Tibial artery (tissue), 4 donors: ENCODE results near the gene CARD9.

ENCODE experiments used
- DNase-seq, 2 donors: peaks; one replicate each; pipeline ENCODE4 v3.0.0-alpha.2; 2019
- H3K27ac ChIP-seq, 2 donors: fragments of 200-600 bp; sonication (generic) in 1 of 2; 1 replicate in 1 of 2; 2 replicates in 1 of 2; pipeline ENCODE4 v1.5.1; 2018 to 2019; ENCODE audit warnings: mild to moderate bottlenecking in 1 of 2
- H3K27me3 ChIP-seq, 2 donors: fragments of 200-600 bp; sonication (generic) in 1 of 2; one replicate each; pipeline versions ENCODE4 v1.5.1 to v1.6.0; 2016 to 2019
- H3K36me3 ChIP-seq, 3 donors: fragments of 200-600 bp; sonication (generic) in 2 of 3; one replicate each; pipeline ENCODE4 v1.5.1; 2016 to 2019; ENCODE audit warnings: mild to moderate bottlenecking in 2 of 3
- H3K4me1 ChIP-seq, 4 donors: fragments of 200-600 bp; sonication (generic) in 2 of 4; 1 replicate in 3 of 4; 2 replicates in 1 of 4; pipeline ENCODE4 v1.5.1; 2016 to 2019
- H3K4me3 ChIP-seq, 2 donors: fragments of 200-600 bp; sonication (generic) in 1 of 2; 1 replicate in 1 of 2; 2 replicates in 1 of 2; pipeline ENCODE4 v1.5.1; 2018 to 2019; ENCODE audit warnings: mild to moderate bottlenecking in 2 of 2
- H3K9me3 ChIP-seq, 3 donors: fragments of 200-600 bp; sonication (generic) in 1 of 3; one replicate each; pipeline ENCODE4 v1.5.1; 2016 to 2019
- intact Hi-C: fragments of 100-400 bp; cut with DNase I; formaldehyde crosslinking; loops from one replicate; pipeline ENCODE4 v1.15.0; 2023; ENCODE audit warnings: low total_unique reads
- TF ChIP-seq, protein P1 (sequence below), 2 experiments: fragments of 200-600 bp in 1 of 2; fragments of 450-650 bp in 1 of 2; IDR thresholded peaks; one replicate each; pipeline ENCODE4 v1.5.1; 2017 to 2019; ENCODE audit warnings: antibody characterized with exemption in 2 of 2, mild to moderate bottlenecking in 1 of 2, moderate library complexity in 1 of 2

The CARD9 gene

DNA sequence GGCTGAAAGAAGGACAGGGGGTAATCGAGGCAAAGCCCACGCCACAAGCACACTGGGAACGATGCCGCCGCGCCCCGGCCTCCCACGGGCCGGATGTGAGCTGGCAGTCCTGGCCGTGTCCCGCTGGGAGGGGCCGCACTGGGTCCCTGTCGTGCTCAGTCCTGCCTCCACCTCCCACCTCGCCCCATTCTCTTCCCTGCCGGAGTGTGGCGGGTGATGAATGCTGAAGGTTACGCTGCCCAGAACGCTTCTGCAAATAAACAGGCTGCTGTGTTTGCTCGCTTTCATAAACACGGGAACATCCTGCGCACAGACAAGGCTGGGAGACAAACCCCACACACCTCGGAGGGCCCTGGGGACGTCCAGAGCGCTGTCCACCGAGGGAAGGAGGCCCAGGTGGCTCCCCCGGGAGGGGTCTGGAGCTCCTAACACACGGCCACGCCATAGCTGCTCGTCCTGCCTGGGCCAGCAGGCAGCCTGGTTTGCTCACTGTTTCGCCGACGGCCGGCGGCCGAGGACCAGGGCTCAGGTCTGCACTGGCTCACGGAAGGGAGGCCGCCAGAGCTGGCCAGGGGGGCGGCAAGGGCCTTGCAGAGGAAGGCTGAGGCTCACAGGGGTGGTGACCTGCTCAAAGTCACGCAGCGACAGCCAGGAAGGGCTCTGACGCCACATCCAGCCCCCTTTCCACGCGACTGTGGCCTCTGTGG is 12.3 kb downstream of the CARD9 start:
- peaks cover 0 to 35% (median 16%) of the 10 kb centered on the region in 4 donors for H3K4me1 ChIP-seq
- TF ChIP-seq, protein P1, sequence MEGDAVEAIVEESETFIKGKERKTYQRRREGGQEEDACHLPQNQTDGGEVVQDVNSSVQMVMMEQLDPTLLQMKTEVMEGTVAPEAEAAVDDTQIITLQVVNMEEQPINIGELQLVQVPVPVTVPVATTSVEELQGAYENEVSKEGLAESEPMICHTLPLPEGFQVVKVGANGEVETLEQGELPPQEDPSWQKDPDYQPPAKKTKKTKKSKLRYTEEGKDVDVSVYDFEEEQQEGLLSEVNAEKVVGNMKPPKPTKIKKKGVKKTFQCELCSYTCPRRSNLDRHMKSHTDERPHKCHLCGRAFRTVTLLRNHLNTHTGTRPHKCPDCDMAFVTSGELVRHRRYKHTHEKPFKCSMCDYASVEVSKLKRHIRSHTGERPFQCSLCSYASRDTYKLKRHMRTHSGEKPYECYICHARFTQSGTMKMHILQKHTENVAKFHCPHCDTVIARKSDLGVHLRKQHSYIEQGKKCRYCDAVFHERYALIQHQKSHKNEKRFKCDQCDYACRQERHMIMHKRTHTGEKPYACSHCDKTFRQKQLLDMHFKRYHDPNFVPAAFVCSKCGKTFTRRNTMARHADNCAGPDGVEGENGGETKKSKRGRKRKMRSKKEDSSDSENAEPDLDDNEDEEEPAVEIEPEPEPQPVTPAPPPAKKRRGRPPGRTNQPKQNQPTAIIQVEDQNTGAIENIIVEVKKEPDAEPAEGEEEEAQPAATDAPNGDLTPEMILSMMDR (IDR thresholded peaks at IDR 0.05): no peak
- H3K27ac ChIP-seq: no peak overlapping the region
- intact Hi-C loops: no loop called here
- no peaks in the 10 kb centered on the region for H3K9me3 ChIP-seq
- H3K27me3 ChIP-seq: peaks cover 0 to 5% of the 10 kb centered on the region in 2 donors
- peaks cover 0 to 51% (median 9%) of the 10 kb centered on the region in 3 donors for H3K36me3 ChIP-seq
- no peak for DNase-seq
- H3K4me3 ChIP-seq: no peak overlapping the region

DNA sequence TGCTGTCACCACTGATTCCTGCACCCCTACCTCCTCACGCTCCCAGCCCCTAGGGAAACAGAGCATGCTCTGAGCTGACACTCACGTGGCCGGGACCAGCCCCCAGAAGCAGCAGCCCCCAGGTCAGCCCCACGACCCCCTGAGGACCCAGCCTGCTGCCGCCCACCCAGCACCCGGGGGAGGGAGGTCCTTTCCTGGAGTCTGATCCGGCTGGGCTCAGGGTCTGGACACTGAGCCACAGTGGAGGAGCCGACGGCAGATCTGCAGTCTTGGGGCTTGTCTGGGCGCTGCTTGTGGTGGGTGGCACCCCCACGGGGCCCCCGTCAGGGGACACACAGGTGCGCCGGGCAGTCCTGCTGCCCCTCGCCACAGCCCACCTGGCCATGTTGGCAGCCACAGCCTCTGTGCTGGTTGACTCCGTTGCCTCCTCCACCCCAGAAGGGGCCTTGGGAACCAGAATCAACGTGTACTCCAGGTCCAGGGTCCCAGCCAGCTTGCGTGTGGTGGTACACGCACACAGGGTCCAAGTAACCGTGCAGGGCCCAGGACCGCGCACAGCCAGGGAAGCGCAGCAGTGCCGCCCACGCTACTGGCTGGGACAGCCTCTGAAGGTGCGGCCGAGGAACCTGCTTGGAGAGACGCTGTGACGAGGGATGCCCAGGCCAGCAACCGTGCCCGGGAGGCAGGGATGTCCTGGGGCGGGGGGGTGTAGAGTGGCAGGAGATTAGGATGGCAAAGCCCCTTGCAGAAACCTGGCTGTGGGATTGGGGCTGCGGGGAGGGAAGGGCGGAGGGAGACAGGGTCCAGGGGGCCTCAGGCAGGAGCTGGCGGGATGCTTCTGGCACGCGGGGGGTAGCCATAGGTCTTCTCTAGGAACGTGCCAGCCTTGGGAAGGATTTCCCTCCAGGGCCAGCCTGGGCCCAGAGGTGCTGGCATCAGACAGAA is 13.4 kb downstream of the CARD9 start:
- H3K4me1 ChIP-seq: peaks cover 0 to 35% (median 16%) of the 10 kb centered on the region in 4 donors
- intact Hi-C loops: no loop called here
- no peak overlapping the region for H3K27ac ChIP-seq

DNA sequence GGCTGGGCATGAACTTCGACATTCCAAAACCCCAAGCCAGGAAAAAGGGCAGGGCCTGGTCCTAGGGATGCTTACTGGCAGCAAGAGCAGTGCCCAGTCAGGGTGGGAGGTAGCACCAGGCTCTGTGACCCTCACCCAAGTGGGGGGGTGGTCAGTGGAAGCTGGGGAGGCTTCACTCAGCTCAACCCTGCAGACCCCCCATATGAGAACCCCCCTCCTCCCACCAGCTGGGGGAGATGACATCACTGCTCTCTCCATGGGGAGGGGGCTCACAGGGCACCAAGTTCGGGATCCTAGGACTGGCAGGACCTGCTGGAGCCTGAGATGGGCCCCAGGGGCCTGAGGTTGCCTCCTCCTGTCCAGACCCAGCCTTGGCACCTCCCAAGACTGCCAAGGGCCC is 14.6 kb downstream of the CARD9 start:
- DNase-seq: no peak
- Histone ChIP-seq H3K9me3 (no peaks in the 10 kb centered on the region), H3K4me3 (no peak overlapping the region), H3K36me3 (peaks cover 0 to 57% (median 12%) of the 10 kb centered on the region in 3 donors), H3K27me3 (no peaks in the 10 kb centered on the region), H3K4me1 (peaks cover 0 to 28% (median 12%) of the 10 kb centered on the region in 4 donors), H3K27ac (no peak overlapping the region)
- TF ChIP-seq, protein P1 (IDR thresholded peaks at IDR 0.05): no peak
- intact Hi-C loops: no loop called here

More for the DNA sequence above, 13.4 kb downstream of the CARD9 start:
- peaks cover 0 to 57% (median 12%) of the 10 kb centered on the region in 3 donors for H3K36me3 ChIP-seq
- H3K4me3 ChIP-seq: no peak overlapping the region
- H3K27me3 ChIP-seq: peaks cover 0 to 5% of the 10 kb centered on the region in 2 donors
- H3K9me3 ChIP-seq: no peaks in the 10 kb centered on the region
- TF ChIP-seq, protein P1 (IDR thresholded peaks at IDR 0.05): no peak
- no peak for DNase-seq

DNA sequence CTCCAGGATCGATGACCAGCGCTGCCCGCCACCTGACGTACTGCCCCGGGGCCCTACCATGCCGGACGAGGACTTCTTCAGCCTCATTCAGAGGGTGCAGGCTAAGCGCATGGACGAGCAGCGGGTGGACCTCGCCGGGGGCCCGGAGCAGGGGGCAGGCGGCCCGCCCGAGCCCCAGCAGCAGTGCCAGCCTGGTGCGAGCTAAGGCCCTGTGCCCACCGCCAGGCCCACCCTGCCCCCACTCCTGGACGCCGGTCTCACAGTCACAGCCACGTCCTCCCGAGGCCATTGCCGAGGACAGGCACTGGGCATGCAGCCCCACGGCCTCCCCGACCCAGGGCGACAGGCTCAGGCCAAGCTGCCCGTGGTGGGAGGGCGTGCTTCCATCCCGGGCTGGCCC is 15.5 kb downstream of the CARD9 start:
- H3K9me3 ChIP-seq: no peaks in the 10 kb centered on the region
- intact Hi-C loops: no loop called here
- H3K36me3 ChIP-seq: peaks cover 0 to 57% (median 12%) of the 10 kb centered on the region in 3 donors
- H3K27ac ChIP-seq: no peak overlapping the region
- no peaks in the 10 kb centered on the region for H3K27me3 ChIP-seq
- no peak for DNase-seq
- TF ChIP-seq, protein P1 (IDR thresholded peaks at IDR 0.05): no peak
- no peak overlapping the region for H3K4me3 ChIP-seq
- peaks cover 0 to 25% (median 9%) of the 10 kb centered on the region in 4 donors for H3K4me1 ChIP-seq

DNA sequence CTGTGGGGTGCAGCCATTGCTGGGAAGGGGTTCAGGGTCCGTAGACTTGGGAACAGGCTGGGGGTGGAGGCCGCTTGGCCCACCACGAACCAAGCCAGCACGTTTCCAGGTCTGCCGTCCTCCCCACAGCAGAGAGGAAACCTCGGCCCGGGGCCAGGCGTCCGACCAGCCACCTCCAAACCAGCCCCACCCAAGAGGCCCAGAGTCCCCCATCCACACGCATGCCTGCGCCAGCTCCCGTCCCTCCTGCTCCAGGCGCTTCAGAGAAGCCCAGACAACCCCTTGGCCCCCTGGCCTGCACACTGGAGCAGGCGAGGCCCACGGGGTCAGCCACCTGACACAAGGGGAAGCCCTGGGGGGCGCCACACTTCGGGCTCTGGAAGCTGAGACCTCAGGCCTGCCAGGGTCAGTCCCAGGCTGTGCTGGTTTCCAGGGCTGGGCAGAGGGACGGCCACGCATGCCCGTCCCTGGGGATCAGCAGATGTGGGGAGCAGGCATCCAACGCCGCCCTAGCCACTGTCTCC is 16.2 kb downstream of the CARD9 start:
- Histone ChIP-seq H3K36me3 (peaks cover 0 to 57% (median 12%) of the 10 kb centered on the region in 3 donors), H3K27ac (no peak overlapping the region), H3K9me3 (no peaks in the 10 kb centered on the region), H3K4me1 (peaks cover 0 to 17% (median 2%) of the 10 kb centered on the region in 4 donors), H3K27me3 (no peaks in the 10 kb centered on the region), H3K4me3 (no peak overlapping the region)
- DNase-seq: no peak
- intact Hi-C loops: no loop called here
- TF ChIP-seq, protein P1 (IDR thresholded peaks at IDR 0.05): no peak
